Suprapubic skin (tissue), 4 donors: ENCODE measurements around the gene SCAP.

Experiments used
- POLR2A ChIP-seq, 2 donors: fragments of 450-650 bp; IDR thresholded peaks; one replicate each; pipeline ENCODE4 v1.6.1; 2017; ENCODE audit warnings: antibody characterized with exemption in 2 of 2, mild to moderate bottlenecking in 2 of 2, moderate library complexity in 2 of 2
- POLR2AphosphoS5 ChIP-seq, 3 donors: sonication (generic); formaldehyde crosslinking; IDR thresholded peaks; one replicate each; pipeline ENCODE4 v1.6.1; 2017; ENCODE audit warnings: antibody characterized with exemption in 3 of 3
- TF ChIP-seq, protein P1 (sequence below), 2 donors: fragments of 200-600 bp in 1 of 2; fragments of 450-650 bp in 1 of 2; sonication (generic) in 1 of 2; IDR thresholded peaks; one replicate each; pipeline ENCODE4 v1.5.1; 2016 to 2019; ENCODE audit warnings: antibody characterized with exemption in 2 of 2, mild to moderate bottlenecking in 1 of 2, moderate library complexity in 1 of 2

- TF ChIP-seq, protein P1, sequence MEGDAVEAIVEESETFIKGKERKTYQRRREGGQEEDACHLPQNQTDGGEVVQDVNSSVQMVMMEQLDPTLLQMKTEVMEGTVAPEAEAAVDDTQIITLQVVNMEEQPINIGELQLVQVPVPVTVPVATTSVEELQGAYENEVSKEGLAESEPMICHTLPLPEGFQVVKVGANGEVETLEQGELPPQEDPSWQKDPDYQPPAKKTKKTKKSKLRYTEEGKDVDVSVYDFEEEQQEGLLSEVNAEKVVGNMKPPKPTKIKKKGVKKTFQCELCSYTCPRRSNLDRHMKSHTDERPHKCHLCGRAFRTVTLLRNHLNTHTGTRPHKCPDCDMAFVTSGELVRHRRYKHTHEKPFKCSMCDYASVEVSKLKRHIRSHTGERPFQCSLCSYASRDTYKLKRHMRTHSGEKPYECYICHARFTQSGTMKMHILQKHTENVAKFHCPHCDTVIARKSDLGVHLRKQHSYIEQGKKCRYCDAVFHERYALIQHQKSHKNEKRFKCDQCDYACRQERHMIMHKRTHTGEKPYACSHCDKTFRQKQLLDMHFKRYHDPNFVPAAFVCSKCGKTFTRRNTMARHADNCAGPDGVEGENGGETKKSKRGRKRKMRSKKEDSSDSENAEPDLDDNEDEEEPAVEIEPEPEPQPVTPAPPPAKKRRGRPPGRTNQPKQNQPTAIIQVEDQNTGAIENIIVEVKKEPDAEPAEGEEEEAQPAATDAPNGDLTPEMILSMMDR (IDR thresholded peaks at IDR 0.05): no peak
- TF ChIP-seq POLR2AphosphoS5 (IDR thresholded peaks at IDR 0.05): no peak
- no peak for TF ChIP-seq POLR2A (IDR thresholded peaks at IDR 0.05)
Observed at GRCh38 chr3:47424434-47425382, 51.0 kb downstream of the SCAP start.
